SHP77 treated with DMSO at 0.1 percent for 48 hours (cell line): ENCODE results near the gene RFPL3.
"Not testable (repeated sequence)": the region's sequence is repeated elsewhere in the genome, so short reads cannot be mapped to it uniquely, and the experiment has no call there.

Experiments used
- DNase-seq: peaks from one replicate; lab custom pipeline; 2025; lab: John Stamatoyannopoulos, UW

Gene RFPL3

DNA sequence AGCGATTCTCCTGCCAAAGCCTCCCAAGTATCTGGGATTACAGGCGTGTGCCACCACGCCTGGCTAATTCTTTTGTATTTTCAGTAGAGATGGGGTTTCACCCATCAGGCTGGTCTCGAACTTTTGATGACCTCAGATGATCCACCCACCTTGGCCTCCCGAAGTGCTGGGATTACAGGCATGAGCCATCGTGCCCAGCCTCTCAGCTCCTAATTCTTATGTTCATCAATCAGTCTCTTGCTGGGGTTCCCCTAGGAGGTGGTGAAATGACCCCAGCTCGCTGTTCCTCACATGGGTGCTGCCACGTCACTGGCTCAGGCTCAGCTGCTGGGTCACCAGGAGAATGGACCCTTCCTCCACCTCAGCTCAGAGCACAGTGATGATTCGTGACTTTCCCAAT, at the start of gene RFPL3:
Gene RFPL3 (plus strand): TSS at position 301 of the 400 bp plus-strand sequence. CDS start 205 bp downstream, outside the sequence.
- not testable (repeated sequence) for DNase-seq

DNA sequence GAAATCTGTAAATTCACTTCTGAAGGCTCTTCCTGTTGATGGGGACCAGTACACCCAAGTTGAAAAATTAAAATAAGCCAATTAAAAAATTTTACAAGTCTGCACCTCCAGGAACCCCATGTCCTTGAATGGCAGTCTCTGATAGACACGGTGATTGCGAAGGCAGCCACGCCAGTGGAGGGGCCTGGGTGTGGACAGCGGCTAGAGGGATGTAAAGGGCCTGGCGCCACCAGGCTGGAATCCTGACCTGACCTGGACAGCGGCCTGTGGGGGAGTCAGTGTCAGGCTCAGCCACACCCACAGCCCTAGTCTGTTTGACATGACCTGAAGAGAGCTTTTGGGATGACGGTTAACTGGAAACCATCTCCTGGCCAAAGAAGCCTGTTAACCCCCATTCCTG, 49.5 kb upstream of the RFPL3 start:
- no peak for DNase-seq

DNA sequence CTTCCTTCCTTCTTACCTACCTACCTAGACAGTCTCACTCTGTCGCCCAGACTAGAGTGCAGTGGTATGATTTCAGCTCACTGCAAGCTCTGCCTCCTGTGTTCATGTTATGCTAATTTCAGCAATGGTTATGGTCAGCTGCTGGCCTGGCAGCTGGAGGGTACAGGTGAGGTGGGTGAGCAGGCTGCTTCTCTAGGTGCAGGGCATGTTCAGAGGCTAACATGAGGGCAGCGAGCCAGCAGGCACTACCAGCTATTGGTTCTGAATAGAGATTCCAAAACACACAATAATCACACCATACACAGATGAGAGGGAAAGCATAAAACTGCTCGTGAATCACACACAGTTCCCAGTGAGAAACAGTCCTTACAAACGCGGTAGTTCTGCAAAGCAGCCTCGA, 48.7 kb upstream of the RFPL3 start:
- DNase-seq, result no peak

DNA sequence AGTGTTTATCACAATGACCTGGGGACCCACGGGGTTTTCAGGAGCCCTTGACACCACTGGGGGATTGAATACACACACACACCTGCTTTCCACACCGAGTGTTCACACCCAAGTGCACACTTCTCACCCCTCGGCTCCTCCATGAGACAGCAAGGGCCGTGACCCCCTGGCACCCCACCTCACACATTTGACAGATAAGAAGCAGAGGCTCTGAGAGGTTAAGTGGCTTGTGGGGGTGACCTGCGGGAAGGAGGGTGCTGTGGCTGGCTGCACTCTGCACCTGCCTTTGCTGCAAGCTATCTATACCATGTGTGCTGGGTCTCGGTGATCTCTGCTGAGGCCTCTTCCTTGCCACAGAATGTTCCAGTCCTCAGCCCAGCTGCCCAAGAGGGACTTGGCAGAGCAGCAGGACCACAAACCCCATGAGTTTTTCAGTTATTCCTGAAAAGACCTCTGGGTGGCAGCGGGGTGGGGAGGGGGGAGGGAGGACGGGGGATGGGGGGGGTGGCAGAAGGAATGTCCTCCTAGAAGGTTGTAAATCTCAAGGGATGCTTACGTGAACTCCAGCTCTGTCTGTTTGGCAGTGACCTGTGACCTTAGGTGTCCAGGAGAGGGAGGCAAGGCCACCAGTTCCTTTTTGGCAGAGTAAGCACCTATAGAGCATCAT, 47.9 kb upstream of the RFPL3 start:
- no peak for DNase-seq

DNA sequence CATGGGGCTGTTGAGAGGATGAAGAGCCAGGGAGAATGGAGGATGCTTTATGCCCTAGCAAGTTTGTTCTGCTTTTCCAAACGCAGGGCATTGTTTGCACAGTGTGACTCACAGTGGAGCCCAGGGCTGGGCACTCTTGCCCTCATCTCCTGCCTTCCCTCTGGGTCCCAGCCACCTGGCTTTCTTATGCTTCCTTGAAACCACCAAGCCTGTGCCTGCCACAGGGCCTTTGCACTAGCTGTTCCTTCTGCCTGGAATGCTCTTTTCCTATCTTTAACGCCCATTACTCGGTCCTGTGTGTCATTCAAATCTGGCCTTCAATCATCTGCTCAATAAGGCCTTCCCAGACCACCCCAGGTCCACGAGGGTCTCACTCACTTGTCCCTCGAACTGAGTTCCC, 46.9 kb upstream of the RFPL3 start:
- DNase-seq, result no peak

DNA sequence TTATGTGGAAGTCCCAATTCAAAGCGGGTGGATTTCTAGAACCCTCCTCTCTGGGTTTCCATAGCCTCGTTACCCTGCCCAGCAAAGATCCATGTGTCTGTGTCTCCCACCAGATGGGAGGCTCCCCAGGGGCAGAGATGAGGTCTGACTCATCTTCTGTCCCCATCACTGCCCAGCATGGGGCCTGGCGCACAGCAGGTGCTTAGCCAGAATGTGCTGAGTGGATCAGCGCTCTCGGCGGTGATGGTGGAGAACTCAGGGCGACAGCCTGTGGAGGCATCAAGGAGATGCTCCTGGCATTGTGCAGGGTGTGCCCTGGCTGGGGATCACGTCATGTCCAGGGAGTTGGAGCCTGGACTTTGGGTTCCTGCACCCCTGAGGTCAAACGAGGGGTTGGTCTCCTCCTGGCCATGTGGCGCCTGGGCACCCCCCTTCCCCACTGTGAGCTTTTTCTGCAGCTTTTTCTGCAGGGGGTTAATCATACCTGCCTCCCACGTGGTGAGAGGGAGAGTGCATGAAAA, 46.1 kb upstream of the RFPL3 start:
- no peak for DNase-seq

DNA sequence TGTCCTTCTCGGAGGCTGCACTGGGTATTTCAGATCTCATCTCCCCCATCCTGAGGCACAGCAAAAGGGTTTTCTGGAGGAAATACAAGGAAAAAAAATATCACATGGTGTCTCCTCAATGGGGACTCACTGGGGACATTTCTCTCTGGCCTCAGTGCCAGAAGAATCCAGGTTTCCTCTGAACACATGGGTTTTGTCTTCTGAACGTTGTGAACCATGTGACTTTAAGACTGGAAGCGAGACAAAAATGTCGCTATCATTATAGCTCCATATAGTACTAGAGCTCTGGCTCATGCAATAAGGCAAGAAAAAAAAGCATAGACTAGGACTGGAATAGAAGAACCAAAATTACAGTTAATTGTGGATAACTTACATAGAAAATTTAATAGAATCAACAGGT, 44.9 kb upstream of the RFPL3 start:
- DNase-seq, result no peak

DNA sequence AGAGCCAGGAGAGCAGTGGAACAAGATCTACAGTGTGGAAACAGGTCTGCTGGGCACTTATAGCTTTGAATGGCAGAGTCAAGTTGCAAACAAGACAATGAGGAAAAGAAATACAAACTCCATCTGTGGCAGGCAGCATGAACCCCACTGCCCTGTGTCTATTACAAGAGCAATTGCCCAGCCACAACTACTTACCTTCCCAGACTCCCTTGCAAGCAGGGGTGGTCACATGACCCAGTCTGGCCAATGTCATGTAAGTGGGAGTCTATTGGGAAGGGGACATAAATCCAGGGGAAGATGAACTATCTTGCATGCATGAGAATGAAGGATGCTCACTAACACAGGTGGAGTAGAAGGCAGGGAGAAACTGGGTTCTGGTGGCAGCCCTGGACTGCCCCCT, 44.1 kb upstream of the RFPL3 start:
- DNase-seq, result no peak

DNA sequence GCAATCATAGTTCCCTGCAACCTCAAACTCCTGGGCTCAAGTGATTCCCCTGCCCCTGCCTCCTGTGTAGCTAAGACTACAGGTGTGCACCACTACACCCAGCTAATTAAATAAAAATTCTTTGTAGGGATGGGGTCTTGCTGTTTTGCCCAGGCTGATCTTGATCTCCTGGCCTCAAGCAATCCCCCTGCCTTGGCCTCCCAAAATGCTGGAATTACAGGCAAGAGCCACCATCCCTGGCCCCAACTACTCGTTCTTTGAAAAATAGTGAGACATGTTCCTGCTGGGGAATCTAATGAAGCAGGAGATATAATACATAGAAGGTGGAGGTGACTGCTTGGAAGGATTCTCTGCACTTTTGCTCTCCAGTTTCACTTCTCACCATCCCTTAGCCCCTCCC, 40.1 kb upstream of the RFPL3 start:
- no peak for DNase-seq

DNA sequence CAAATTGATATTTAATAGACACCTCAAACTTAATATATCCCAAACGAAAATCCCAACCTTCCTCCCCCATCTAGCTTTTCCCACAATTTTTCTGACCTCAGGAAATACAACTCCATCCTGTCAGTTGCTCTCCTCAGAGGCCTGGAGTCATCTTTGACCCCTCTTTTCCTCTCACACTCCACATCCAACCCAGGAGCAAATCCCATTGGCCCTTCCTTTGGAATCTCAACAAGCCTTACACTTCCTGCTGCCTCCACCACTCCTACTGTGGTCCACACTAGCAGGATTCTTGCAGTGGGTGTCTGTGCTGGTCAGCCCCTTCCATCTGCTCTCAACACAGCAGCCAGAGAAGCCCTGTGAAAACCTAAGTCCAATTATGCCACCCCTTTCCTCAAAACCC, 39.3 kb upstream of the RFPL3 start:
- no peak for DNase-seq

DNA sequence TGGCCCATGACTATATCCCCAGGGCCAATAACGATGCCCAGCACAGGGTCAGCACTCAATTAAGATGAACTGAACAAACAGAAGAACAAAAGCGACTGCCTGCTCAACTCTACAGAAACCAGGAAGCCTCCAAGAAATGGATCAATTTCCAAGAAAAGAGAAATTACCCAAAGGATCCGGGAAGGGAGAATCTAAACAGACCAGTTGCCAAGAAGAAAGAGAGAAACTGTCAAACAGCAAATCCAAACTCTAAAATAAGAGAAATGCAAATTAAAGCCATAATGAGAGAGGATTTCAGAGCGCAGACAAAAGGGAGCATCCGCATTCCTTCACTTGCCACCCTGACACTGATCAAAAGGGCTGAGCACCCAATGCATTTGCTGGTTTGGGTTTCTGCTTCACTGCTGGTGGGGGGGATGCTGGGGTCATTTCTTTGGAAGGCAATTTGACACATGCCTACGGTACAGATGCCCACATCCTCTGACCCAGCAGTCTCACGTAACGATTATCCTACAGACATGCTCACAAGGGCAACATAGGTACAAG, 37.7 kb upstream of the RFPL3 start:
- no peak for DNase-seq

DNA sequence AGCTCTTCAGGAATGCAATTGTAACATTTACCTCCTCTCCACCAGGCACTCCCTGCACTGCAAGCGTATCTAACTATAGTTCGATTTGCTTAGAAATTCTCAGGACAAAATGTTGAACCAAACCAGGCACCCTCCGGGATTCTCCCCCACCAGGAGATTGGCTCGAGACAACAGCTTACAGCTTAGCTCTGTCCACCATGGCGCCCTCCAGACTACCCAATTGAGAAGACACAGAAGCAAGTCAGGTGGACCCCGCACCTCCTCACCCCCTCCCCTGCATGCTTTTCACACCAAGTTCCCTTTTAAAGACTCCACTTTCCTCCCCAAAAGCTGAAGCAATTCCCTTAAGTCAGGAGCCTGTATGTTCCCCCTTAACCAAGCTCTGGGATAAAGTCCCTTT, 34.7 kb upstream of the RFPL3 start:
- no peak for DNase-seq

DNA sequence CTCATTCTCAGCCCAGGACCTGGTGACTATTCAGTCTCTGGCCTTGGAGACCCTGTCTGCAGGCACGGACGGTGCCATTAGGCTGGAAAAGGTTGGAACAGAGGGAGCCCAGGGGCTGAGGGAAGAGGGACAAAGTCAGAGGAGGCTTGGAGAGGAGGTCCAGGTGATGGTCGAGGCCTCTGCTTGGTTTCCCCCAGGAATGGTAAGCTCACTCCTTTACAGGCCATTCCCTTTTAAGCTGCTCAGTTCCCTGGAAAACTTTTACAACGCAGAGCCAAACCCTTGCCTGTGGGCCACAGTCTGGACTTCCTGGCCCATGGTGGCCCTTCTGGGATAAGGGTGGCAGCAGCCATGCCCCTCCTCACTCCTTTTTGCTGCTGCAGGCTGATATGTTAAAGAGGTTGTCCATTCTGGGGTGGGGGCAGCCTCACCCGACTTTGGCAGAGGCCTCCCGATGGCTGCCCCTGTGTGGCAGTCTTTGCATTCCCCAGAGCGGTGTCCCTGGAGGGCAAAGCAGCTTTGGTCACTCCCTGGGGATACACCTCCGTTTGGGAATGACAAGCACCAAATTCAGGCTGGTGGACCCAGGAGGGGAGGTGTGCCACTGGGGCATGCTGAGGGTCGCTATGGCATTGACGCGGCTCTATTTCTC, 34.0 kb upstream of the RFPL3 start:
- no peak for DNase-seq

DNA sequence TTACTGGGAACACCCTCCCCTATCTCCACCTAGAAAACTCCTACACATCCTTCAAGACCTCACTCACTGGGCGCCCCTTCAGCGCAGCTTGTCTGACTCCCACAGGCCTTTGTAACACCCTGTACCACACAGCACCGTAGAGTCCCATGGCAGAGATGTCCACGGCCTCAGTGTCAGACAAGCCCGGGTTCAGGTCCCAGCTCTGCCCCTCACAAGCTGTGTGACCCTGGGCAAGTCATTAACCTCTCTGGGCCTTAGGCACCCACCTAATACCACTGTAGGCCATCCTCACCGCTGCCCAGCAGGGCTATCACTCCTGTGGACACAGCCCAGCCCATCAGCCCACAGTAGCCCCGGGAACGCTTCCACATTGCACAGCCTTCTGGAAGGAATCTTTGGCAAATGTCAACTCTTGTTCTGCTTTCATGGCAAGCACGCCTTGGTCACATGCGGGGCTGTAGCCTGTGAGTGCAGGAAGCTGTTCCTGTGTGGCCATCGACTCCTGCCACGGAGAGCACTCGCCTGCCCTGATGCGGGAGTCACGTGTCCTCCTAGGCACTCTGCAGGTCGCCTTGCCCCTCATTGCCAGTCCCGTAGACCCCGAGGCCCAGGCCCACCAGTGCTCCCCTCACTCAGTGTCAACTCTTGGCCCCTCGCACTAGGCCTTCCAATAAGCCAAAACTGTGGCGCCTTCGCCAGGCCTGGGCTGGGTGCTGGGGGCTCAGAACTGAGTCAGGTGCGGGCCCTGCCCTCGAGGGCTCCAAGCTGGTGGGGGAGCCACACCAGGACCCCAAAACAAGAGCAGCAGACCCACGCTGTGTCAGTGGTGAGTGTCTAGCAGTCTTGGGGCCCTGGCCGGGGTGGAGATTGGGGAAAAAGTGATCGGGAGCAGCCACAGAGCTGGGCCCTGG, 32.9 kb upstream of the RFPL3 start:
- DNase-seq, result no peak

DNA sequence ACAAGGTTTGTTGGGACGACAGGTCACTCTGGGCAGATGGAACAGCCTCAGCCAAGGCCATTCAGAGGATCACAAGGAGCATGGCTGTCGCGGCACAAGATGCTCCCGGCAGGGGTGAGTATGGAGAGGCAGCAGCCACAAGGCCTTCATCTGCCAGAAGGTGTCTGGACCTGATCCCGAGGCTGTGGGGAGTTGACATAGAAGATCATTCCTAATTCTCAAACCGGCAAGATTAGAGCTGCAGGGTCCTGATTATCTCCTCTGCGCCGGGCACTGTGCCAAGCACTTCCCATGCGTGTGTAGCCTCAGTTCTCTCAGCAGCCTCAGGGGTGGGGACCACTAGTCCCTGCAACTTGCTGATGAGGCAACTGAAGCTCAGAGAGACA, 32.3 kb upstream of the RFPL3 start:
- no peak for DNase-seq

DNA sequence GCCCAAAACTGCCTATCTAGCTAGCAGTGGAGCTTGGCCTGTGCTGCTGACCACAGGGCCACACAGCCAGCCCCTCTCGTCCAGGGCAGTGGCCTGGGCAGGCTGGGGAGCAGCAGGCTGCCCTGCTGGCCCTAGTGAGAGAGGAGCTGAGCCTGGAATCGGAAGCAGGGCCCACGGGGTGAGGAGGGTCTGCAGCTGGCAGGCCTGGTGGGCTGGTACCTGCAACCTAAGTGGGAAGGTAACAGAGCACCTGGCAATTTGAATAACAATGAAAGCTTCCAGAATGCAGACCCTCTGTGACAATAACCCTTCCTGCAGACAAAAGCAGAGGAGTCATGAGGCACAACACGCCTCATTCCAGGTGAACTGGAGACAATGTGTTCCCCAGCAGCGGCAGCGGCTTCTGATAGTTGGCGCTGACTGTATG, 31.8 kb upstream of the RFPL3 start:
- no peak for DNase-seq

DNA sequence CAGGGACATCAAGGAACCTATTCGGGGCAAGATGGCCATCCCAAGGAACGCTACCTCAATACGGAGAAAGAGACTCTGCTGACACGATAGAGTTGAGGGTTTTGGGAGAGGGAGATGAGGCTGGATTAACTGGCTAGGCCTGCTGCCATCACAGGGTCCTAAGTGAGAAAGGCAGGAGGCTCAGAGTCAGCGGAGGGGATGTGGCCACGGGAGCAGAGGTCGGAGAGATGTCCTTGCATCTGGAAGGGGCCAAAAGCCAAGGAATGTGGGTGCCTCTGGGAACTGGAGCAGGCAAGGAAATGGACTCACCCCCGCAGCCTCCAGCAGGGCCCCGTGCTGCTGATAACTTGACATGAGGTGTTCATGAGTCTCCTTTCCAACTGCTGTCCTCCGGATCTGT, 31.0 kb upstream of the RFPL3 start:
- DNase-seq, result no peak

DNA sequence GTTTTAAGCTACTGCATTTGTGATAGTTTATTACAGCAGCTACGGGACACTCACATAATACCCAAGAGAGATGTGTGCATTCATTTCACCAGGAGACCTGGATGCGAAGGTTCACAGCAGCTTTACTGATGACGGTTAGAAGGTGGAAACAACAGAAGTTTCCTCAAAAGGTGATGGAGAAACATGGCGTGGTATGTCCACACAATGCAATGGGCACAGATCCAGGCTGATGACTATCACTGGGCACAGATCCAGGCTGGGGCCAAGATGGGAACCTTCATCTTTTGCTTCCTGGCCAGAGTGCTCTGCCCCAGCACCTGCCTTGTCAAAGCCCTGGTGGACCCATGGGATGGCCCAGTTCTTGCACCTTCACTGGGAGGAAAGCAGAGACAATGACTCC, 30.6 kb upstream of the RFPL3 start:
- DNase-seq, result peak; percentile 1

DNA sequence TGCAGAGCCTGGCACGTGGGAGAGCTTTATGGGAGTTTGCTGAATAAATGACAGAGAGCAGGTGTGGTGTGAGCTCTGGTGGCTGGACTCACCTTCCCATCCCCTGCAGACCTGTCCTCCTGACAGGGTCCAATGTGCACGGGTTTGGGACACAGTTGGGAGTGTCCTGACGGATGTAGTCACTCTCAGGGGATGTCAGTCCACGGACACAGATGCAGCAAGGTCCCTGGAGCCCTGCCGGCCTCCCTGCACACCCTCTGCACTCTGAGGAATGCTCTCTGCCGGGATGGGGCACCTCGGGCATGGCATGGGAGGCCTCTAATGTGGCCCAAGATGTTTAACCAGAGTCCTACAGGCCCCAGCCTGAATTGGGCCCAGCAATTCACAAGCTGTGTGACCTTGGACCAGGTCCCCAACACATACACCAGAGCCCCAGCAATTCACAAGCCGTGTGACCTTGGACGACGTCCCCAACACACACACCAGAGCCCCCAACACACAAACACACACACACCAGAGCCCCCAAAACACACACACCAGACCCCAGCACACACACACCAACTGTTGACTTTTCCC, 30.0 kb upstream of the RFPL3 start:
- no peak for DNase-seq

DNA sequence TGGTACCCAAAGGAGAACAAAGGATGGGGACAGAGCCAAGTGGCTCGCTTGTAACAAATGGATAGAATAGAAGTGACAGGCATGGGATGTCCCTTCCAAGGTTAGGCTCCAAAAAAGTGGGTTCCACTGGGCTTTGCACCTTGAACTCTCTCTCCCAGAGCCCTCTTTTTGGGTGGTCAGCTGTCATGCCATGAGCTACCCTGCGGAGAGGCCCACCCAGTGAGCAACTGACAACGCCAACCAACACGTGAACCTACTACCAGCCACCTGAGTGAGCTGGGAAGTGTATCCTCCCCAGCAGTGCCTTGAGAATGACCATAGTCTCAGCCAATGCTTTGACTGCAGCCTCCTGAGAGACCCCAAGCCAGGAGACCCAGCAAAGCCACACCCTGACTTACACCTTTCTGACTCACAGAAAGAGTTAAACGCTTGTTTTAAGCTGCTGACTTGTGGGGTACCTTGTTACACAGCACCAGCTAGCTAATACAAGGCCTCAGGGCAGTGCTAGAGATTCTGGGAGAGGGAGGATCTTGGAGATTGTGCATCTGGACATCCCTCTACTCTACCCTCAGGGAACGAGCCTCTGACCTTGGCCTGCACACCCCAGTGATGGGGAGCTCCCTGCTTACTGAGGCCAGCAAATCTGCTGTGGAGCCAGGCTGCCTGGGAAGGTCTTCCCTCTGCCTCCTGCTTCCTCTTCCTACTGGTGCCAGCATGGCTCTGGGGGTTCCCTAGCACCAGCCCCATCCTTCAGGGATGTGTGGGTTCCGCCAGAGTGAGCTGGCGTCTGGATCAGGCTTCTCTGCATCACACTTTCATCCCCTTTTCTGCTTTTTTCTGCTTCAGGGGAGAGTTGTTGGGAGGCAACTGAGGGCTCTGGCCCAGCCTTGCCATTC, 29.1 kb upstream of the RFPL3 start:
- DNase-seq, result no peak

DNA sequence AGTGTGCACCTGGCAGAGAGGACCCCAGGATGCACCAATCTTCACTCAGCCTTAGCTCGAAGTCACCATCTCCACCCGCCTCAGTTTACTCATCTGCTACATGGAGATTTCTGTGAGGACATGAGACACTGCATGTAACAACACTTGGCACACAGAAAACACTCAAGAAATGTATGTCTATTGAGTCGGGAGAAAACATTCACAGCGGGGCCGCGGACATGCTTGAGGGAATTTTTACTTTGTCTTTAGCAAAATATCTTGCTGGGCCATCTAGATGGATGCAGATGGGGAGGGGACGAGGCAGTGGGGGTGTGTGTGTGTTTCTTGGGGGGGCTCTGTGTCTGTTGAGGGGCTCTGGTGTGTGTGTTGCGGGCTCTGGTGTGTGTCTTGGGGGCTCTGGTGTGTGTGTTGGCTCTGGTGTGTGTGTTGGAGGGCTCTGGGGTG, 28.4 kb upstream of the RFPL3 start:
- no peak for DNase-seq
